NT2/D1 (cell line): ENCODE results near the gene IL12B.

Experiments
- SUZ12 ChIP-seq: IDR thresholded peaks from 2 replicates; pipeline ENCODE4 v1.6.1; 2011; ENCODE audit not compliant: insufficient read length, insufficient read depth; ENCODE audit errors: extremely low read depth
- YY1 ChIP-seq: IDR thresholded peaks from 2 replicates; pipeline ENCODE4 v1.6.1; 2011; ENCODE audit not compliant: insufficient read length, insufficient read depth
- ZNF274 ChIP-seq: IDR thresholded peaks from 2 replicates; pipeline ENCODE4 v1.6.1; 2011; ENCODE audit warnings: mild to moderate bottlenecking, low read depth, low read length

DNA sequence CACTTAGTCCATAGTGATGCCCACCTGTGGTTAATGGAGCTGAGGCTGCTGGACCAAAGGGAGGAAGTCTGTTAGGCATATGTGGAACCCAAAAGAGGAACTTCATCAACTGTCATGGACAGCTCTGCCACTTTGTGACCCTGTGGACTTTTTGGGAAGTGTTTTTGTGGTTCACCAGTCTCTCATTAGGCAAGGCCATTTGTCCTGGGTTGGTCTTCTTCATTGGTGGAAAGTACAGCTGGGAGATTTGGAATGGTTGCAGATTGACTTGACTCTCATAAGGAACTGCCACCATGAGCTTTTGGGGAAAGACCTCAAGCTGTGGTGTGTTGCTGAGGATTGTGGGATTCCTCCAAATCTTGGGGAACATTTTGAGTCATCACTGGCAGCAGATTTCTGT, 31.9 kb upstream of the IL12B start:
- TF ChIP-seq SUZ12: no peak
- no peak for TF ChIP-seq YY1
- TF ChIP-seq ZNF274: no peak
